HG02642 (cell line): ENCODE results near the gene SLC2A4.
"Not testable (repeated sequence)": the region's sequence is repeated elsewhere in the genome, so short reads cannot be mapped to it uniquely, and the experiment has no call there.

Source experiments
- ATAC-seq: cut with Tn5 transposase; IDR thresholded peaks from one replicate; pipeline ENCODE4 v1.9.1; 2021; ENCODE audit warnings: mild to moderate bottlenecking; ENCODE audit not compliant: unreplicated experiment, poor library complexity

SLC2A4 gene

GRCh38 chr17:7243838-7244237 is 37.7 kb upstream of the SLC2A4 start:
- ATAC-seq = not testable (repeated sequence)

GRCh38 chr17:7246779-7247178 is 34.7 kb upstream of the SLC2A4 start:
- no peak for ATAC-seq

- ATAC-seq = no peak
Measured at GRCh38 chr17:7248796-7249195, 32.7 kb upstream of the SLC2A4 start.

GRCh38 chr17:7249214-7249613 is 32.3 kb upstream of the SLC2A4 start:
- ATAC-seq = no peak

GRCh38 chr17:7249830-7250229 is 31.7 kb upstream of the SLC2A4 start:
- no peak for ATAC-seq

GRCh38 chr17:7250695-7251627 is 30.6 kb upstream of the SLC2A4 start:
- peak; percentile 1 for ATAC-seq

GRCh38 chr17:7251661-7252175 is 29.8 kb upstream of the SLC2A4 start, which contains the start of gene CTDNEP1:
Gene CTDNEP1, minus strand, starts transcription at chr17:7251734. Its CDS starts 438 bp downstream, at chr17:7251296.
- peak; percentile 80 for ATAC-seq

- peak; percentile 58 for ATAC-seq
Measured at GRCh38 chr17:7252176-7253043, 29.1 kb upstream of the SLC2A4 start, which contains the start of gene ELP5. Gene ELP5, plus strand, starts transcription at chr17:7252215. Its CDS starts 336 bp downstream, at chr17:7252551.

GRCh38 chr17:7253082-7253481 is 28.4 kb upstream of the SLC2A4 start:
- no peak for ATAC-seq

- ATAC-seq = no peak
Measured at GRCh38 chr17:7254511-7254910, 27.0 kb upstream of the SLC2A4 start.

- ATAC-seq = no peak
Measured at GRCh38 chr17:7256766-7257456, 24.6 kb upstream of the SLC2A4 start.

GRCh38 chr17:7258731-7259554 is 22.6 kb upstream of the SLC2A4 start:
- ATAC-seq = no peak

GRCh38 chr17:7259555-7259889 is 22.0 kb upstream of the SLC2A4 start:
- ATAC-seq = no peak

GRCh38 chr17:7260151-7260550 is 21.4 kb upstream of the SLC2A4 start:
- no peak for ATAC-seq

- no peak for ATAC-seq
Measured at GRCh38 chr17:7260651-7261378, 20.7 kb upstream of the SLC2A4 start.

- ATAC-seq = no peak
Measured at GRCh38 chr17:7261379-7262191, 19.9 kb upstream of the SLC2A4 start.

- ATAC-seq = no peak
Measured at GRCh38 chr17:7262192-7262934, 19.2 kb upstream of the SLC2A4 start, which contains the start of gene CLDN7. Gene CLDN7, minus strand, starts transcription at chr17:7262478. Its CDS starts 435 bp downstream, at chr17:7262043.
